Natural killer cell (primary cell): Measurements from ENCODE around the gene BTBD2. TPM values are rescaled to one million over a fixed set of nuclear protein-coding genes. Genes with fewer than 3 reads are reported as not detected.

ENCODE experiments used
- ATAC-seq, 3 donors: fragments of 150-1000 bp in 2 of 3; fragments of 200-7000 bp in 1 of 3; cut with Tn5 transposase; 1 replicate in 1 of 3; 2 replicates in 2 of 3; pipeline ENCODE4 v1.10.0; 2021; ENCODE audit warnings: mild to moderate bottlenecking in 2 of 3, moderate library complexity in 2 of 3
- DNase-seq, 2 donors: peaks; one replicate each; pipeline versions ENCODE4 v3.0.0 to v3.0.0-alpha.2; 2013 to 2021; ENCODE audit warnings: mixed read lengths in 1 of 2
- H3K27ac ChIP-seq: one replicate; pipeline ENCODE4 v1.5.1; 2013; ENCODE audit warnings: mild to moderate bottlenecking, low read length
- H3K27me3 ChIP-seq: one replicate; pipeline ENCODE4 v1.6.1; 2013; ENCODE audit warnings: low read length; ENCODE audit not compliant: control insufficient read depth, insufficient read depth
- H3K36me3 ChIP-seq: one replicate; pipeline ENCODE4 v1.6.1; 2013; ENCODE audit warnings: low read length; ENCODE audit not compliant: control insufficient read depth, insufficient read depth
- H3K4me1 ChIP-seq: one replicate; pipeline ENCODE4 v1.6.1; 2013; ENCODE audit warnings: low read length; ENCODE audit not compliant: control insufficient read depth, insufficient read depth
- H3K4me3 ChIP-seq: one replicate; pipeline ENCODE4 v1.5.1; 2013; ENCODE audit warnings: low read length
- H3K9me3 ChIP-seq: one replicate; pipeline ENCODE4 v1.6.1; 2013; ENCODE audit warnings: low read length; ENCODE audit not compliant: control insufficient read depth, insufficient read depth
- H3K27ac Mint-ChIP-seq, 2 donors: one replicate each; pipeline ENCODE4 v1.8.0; 2022; ENCODE audit warnings: mild to moderate bottlenecking in 2 of 2, mixed read lengths in 2 of 2, moderate library complexity in 1 of 2
- H3K27me3 Mint-ChIP-seq, 2 donors: one replicate each; pipeline ENCODE4 v1.8.0; 2022; ENCODE audit warnings: low read depth in 2 of 2, mixed read lengths in 2 of 2
- H3K36me3 Mint-ChIP-seq: one replicate; pipeline ENCODE4 v1.8.0; 2022; ENCODE audit warnings: mixed read lengths
- H3K4me1 Mint-ChIP-seq, 2 donors: one replicate each; pipeline ENCODE4 v1.8.0; 2022; ENCODE audit warnings: mixed read lengths in 2 of 2
- H3K4me3 Mint-ChIP-seq: one replicate; pipeline ENCODE4 v1.8.0; 2022; ENCODE audit warnings: mild to moderate bottlenecking, moderate library complexity, mixed read lengths
- H3K9me3 Mint-ChIP-seq, 2 donors: one replicate each; pipeline ENCODE4 v1.8.0; 2022; ENCODE audit warnings: mixed read lengths in 2 of 2
- CTCF ChIP-seq: fragments of 200-600 bp; IDR thresholded peaks from one replicate; pipeline ENCODE4 v1.8.0; 2022; ENCODE audit warnings: antibody characterized with exemption
- WGBS: methylation state at CpG from one replicate; pipeline ENCODE4 v1.1.7; 2013; ENCODE audit warnings: missing lambda C conversion rate; ENCODE audit not compliant: insufficient coverage; 5-methylcytosine and 5-hydroxymethylcytosine counted together
- intact Hi-C: fragments of 100-400 bp; cut with micrococcal nuclease; formaldehyde crosslinking; loops from one replicate; pipeline ENCODE4 v1.14.2; 2022
- total RNA-seq, 4 donors: library from RNA; stranded (reverse); fragments of 120-200 nt in 1 of 4; gene quantifications; one replicate each; pipeline versions ENCODE4 v1.2.3 to v1.2.4, GENCODE V29; 2013 to 2022

BTBD2 gene
- total RNA-seq, 3 donors from 2014 or later (not counting 1 experiment from before 2014, with no cell fraction given), result 47.6 to 57.0 (median 53.4) TPM

- peak in 1 of 2 donors; percentile 33 for DNase-seq
- H3K4me3 ChIP-seq, result no peak overlapping the region
- peak overlapping the region; percentile 97 for H3K27ac ChIP-seq
- H3K27ac Mint-ChIP-seq, result peak overlapping the region; percentile 91 to 95
- H3K27me3 ChIP-seq, result no peaks in the 10 kb centered on the region
- H3K9me3 Mint-ChIP-seq, result no peaks in the 10 kb centered on the region
- H3K36me3 ChIP-seq, result peaks cover 69% of the 10 kb centered on the region
- H3K4me3 Mint-ChIP-seq, result peak overlapping the region; percentile 31
- no peaks in the 10 kb centered on the region for H3K36me3 Mint-ChIP-seq
- no peaks in the 10 kb centered on the region for H3K9me3 ChIP-seq
- peaks cover 73% of the 10 kb centered on the region for H3K4me1 ChIP-seq
- no peak for ATAC-seq
- intact Hi-C loops, result no loop called here
- H3K27me3 Mint-ChIP-seq, result no peaks in the 10 kb centered on the region
- 89% methylated on average over 9 of the region's 9 CpGs for WGBS
- TF ChIP-seq CTCF, result no peak
- peaks cover 5 to 38% of the 10 kb centered on the region in 2 donors for H3K4me1 Mint-ChIP-seq
Observed at GRCh38 chr19:2043251-2043641, 27.7 kb upstream of the BTBD2 start.

- Mint-ChIP-seq H3K4me3 (peak overlapping the region; percentile 83), H3K9me3 (no peaks in the 10 kb centered on the region), H3K4me1 (peaks cover 5 to 34% of the 10 kb centered on the region in 2 donors), H3K27me3 (no peaks in the 10 kb centered on the region), H3K36me3 (no peaks in the 10 kb centered on the region), H3K27ac (peak overlapping the region; percentile 91 to 95)
- peak overlapping the region; percentile 97 for H3K27ac ChIP-seq
- DNase-seq (peak in 1 of 2 donors; percentile 56), ATAC-seq (no peak)
- no peak for TF ChIP-seq CTCF
- peaks cover 67% of the 10 kb centered on the region for H3K4me1 ChIP-seq
- no peaks in the 10 kb centered on the region for H3K9me3 ChIP-seq
- H3K27me3 ChIP-seq, result no peaks in the 10 kb centered on the region
- intact Hi-C loops, result loop anchor here (1.0 kb wide), 2 partner anchors 9 to 19 kb away; partner anchors contain the start of gene MKNK2
- H3K36me3 ChIP-seq, result peaks cover 73% of the 10 kb centered on the region
- peak overlapping the region; percentile 26 for H3K4me3 ChIP-seq
- 24% methylated on average over 26 of the region's 29 CpGs for WGBS
Observed at GRCh38 chr19:2042485-2043250, 27.2 kb upstream of the BTBD2 start.

GRCh38 chr19:2041683-2042484, 26.4 kb upstream of the BTBD2 start:
- H3K27ac ChIP-seq, result peak overlapping the region; percentile 97
- Mint-ChIP-seq H3K4me3 (peak overlapping the region; percentile 83), H3K9me3 (no peaks in the 10 kb centered on the region), H3K27me3 (no peaks in the 10 kb centered on the region), H3K36me3 (no peaks in the 10 kb centered on the region), H3K27ac (peak overlapping the region; percentile 91 to 95), H3K4me1 (peaks cover 5 to 32% of the 10 kb centered on the region in 2 donors)
- 3% methylated on average over 77 of the region's 77 CpGs for WGBS
- H3K36me3 ChIP-seq, result peaks cover 69% of the 10 kb centered on the region
- H3K9me3 ChIP-seq, result no peaks in the 10 kb centered on the region
- ATAC-seq (peak; percentile 81 to 95 (median 83)), DNase-seq (peak; percentile 99 to 100)
- H3K4me1 ChIP-seq, result peaks cover 59% of the 10 kb centered on the region
- intact Hi-C loops, result loop anchor here (1.0 kb wide), 2 partner anchors 9 to 19 kb away; partner anchors contain the start of gene MKNK2
- H3K4me3 ChIP-seq, result peak overlapping the region; percentile 26
- no peaks in the 10 kb centered on the region for H3K27me3 ChIP-seq
- TF ChIP-seq CTCF, result no peak
